Measurements from ENCODE around the gene GIPC1. TPM values are rescaled to one million over a fixed set of nuclear protein-coding genes. Genes with fewer than 3 reads are reported as not detected.

GIPC1 gene
- total and polyA plus RNA-seq, 9 donors = 45.0 to 52.5 (median 48.3) TPM

DNA sequence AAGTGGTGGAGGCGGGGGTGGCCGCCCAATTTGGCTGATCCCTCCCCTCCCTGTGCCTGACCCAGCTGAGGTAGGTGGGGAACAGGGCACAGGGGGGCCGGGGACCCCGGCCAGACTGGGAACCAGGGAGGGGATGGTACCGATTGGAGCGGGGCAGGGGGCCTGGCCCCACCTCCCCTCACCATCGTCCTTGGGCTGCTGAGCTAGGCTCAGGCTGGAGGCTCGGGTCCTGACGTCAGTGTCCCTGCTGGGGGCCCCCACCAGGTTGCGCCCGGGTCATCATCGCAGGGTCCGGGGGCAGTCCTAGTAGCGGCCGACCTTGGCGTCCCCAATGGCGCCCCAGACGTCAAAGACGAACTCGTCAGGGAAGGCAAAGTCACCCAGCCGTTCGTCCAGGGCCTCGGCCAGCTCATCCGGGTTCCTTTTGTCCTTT lies 17.8 kb downstream of the GIPC1 start:
- Histone ChIP-seq H3K27me3 (ENCODE audit: control insufficient read depth, insufficient read depth, low read length) (peaks cover 30% of the 10 kb centered on the region), H3K4me1 (ENCODE audit: control insufficient read depth, insufficient read depth, low read length) (peaks cover 32% of the 10 kb centered on the region), H3K4me3 (ENCODE audit: low read length) (no peak overlapping the region), H3K36me3 (ENCODE audit: control insufficient read depth, insufficient read depth, low read length) (peaks cover 49% of the 10 kb centered on the region), H3K9me3 (replicated peaks; ENCODE audit: control insufficient read depth, low read depth, low read length) (no peaks in the 10 kb centered on the region), H3K27ac (ENCODE audit: low read length) (no peak overlapping the region)
- WGBS (ENCODE audit: insufficient coverage) = 67% methylated on average over 14 of the region's 24 CpGs
- no peak for DNase-seq

DNA sequence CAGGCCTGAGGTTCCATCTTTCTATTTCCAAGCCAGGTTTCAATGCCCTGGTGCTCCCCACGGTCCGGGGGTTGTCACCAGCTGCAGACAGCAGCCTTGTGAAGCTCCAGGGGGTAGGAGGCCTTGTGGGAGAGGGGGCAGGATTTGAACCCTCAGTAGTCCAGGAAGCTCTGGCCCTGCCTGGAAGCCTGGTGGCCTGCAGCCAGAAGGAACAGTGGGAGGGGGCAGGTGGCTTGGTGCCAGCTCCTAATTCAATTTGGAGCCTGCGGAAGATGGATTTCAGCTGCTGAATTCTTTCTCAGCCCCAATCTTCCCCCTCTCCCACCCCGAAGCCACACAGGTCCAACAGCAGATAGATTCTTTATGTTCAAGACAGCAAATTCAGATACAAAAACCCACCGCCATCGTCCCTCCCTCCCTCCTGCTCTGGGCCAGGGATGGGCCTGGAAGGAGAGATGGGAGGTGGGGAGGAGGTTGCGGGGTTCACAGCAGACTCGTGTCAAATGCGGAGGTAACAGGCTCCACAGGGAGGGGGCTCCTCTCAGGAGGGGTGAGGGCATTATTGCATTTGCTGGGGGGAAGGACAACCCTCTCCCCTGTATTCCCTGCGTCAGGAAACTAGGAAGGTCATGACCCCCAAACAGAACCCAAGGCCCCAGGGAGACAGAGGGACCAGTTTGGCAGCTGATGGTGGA lies 18.4 kb downstream of the GIPC1 start:
- Histone ChIP-seq H3K4me1 (ENCODE audit: control insufficient read depth, insufficient read depth, low read length) (peaks cover 36% of the 10 kb centered on the region), H3K9me3 (replicated peaks; ENCODE audit: control insufficient read depth, low read depth, low read length) (no peaks in the 10 kb centered on the region), H3K27ac (ENCODE audit: low read length) (no peak overlapping the region), H3K4me3 (ENCODE audit: low read length) (no peak overlapping the region), H3K36me3 (ENCODE audit: control insufficient read depth, insufficient read depth, low read length) (peaks cover 45% of the 10 kb centered on the region), H3K27me3 (ENCODE audit: control insufficient read depth, insufficient read depth, low read length) (peaks cover 36% of the 10 kb centered on the region)
- DNase-seq = peak; percentile 57
- 6% methylated on average over 2 of the region's 10 CpGs for WGBS (ENCODE audit: insufficient coverage)

DNA sequence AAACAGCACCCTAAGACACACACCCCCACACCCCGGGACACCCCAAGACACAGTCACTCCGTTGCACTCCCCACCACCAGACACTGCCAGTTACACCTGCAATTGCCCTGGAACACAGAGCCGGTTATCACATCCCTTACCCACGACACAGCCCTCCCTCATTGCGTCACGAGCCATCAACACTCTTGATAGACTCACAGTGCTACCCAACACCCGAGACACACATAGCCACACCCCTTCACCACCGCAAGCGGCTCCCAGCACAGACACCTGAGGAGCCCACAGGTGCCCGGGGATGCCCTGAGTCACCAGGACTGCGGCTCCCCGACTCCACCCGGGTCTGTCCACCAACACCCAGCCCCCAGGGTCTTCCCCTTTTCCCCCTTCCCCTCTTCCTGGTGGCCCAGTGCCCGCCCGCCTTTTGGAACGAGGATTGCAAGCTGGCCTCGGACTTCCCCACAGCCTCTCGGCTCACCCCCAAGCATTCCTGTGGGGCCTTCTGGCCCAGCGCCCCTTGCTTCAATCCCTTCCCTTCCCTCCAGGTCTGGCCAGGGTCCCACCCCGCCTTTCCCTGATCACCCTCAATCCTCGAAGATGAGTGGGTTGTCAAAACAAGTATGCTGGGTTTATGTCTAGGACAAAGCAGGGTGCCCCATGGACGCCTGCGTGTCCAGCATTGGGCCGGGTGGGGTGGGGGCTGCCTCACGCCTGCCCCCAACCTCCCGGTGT lies 19.1 kb downstream of the GIPC1 start:
- Histone ChIP-seq H3K4me3 (ENCODE audit: low read length) (no peak overlapping the region), H3K27me3 (ENCODE audit: control insufficient read depth, insufficient read depth, low read length) (peaks cover 43% of the 10 kb centered on the region), H3K27ac (ENCODE audit: low read length) (no peak overlapping the region), H3K4me1 (ENCODE audit: control insufficient read depth, insufficient read depth, low read length) (peaks cover 42% of the 10 kb centered on the region), H3K9me3 (replicated peaks; ENCODE audit: control insufficient read depth, low read depth, low read length) (no peaks in the 10 kb centered on the region), H3K36me3 (ENCODE audit: control insufficient read depth, insufficient read depth, low read length) (peaks cover 37% of the 10 kb centered on the region)
- peak; percentile 37 for DNase-seq
- 37% methylated on average over 20 of the region's 26 CpGs for WGBS (ENCODE audit: insufficient coverage)

DNA sequence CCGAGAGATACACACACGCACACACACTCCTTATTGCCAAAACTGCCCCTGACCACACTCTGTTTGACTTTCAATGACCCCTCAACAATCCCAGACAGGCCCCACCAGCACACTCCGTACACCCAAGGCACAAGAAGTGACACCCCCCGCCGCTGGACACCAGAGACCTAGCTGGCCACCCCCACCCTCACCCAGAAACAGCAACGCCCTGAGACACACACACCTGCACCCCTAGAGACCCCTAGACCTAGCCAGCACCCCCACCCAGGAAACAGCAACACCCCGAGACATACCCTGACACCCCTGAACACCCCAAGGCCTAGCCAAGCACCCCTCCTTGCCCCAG lies 19.6 kb downstream of the GIPC1 start:
- H3K4me1 ChIP-seq (ENCODE audit: control insufficient read depth, insufficient read depth, low read length) = peaks cover 42% of the 10 kb centered on the region
- 73% methylated on average over 6 of the region's 7 CpGs for WGBS (ENCODE audit: insufficient coverage)

DNA sequence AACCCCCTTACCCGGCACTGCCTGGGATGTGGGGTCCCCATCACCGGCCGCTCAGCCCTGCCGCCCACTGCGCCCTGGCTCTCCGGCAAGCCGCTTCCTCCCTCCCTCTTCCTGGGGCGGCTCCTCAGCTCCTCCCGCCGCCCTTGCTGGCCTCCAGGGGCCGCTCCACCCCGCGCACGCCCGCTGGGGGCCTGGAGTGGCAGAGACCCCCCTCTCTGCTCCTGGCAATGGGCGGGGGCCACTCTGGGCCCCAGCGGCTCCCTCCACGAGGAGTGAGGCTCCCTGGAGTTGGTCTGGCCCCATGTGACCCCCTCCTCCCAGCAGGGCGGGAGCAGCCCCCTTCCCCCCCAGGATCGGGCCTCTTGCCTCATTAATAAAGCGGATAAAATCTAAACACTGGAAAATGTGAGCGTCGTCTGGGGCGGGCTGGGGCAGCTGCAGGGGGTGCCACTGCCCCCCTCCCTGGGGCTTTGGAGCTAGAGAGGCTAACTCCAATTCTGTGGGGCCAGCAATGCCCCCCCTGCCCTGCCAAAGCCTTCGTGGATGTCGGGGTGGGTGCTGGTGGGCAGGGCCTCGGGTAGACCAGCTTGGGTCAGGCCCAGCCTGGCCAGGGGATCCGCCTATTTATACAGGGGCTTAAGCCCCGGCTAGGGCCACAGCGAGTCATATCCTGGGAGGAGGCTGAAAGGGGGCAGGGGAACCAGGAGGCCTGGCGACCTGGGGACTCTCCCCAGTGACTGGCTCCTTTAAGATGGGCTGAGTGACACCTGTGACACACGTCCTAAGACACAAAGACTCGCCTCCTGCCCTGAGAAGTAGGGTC lies 20.5 kb downstream of the GIPC1 start, which contains the start of gene PTGER1:
Gene PTGER1, minus strand, starts transcription at position 104 of the 823 bp plus-strand sequence. CDS start 1,034 bp downstream, outside the sequence.
- Histone ChIP-seq H3K27me3 (ENCODE audit: control insufficient read depth, insufficient read depth, low read length) (peaks cover 43% of the 10 kb centered on the region), H3K4me3 (ENCODE audit: low read length) (no peak within 1 kb of the TSS), H3K9me3 (replicated peaks; ENCODE audit: control insufficient read depth, low read depth, low read length) (no peaks in the 10 kb centered on the region), H3K36me3 (ENCODE audit: control insufficient read depth, insufficient read depth, low read length) (peaks cover 41% of the 10 kb centered on the region), H3K27ac (ENCODE audit: low read length) (no peak within 1 kb of the TSS), H3K4me1 (ENCODE audit: control insufficient read depth, insufficient read depth, low read length) (peaks cover 42% of the 10 kb centered on the region)
- peak; percentile 26 for DNase-seq
- 9% methylated on average over 26 of the region's 33 CpGs for WGBS (ENCODE audit: insufficient coverage)

More for the DNA sequence above, 19.6 kb downstream of the GIPC1 start:
- Histone ChIP-seq H3K27me3 (ENCODE audit: control insufficient read depth, insufficient read depth, low read length) (peaks cover 43% of the 10 kb centered on the region), H3K27ac (ENCODE audit: low read length) (no peak overlapping the region), H3K9me3 (replicated peaks; ENCODE audit: control insufficient read depth, low read depth, low read length) (no peaks in the 10 kb centered on the region), H3K36me3 (ENCODE audit: control insufficient read depth, insufficient read depth, low read length) (peaks cover 40% of the 10 kb centered on the region), H3K4me3 (ENCODE audit: low read length) (no peak overlapping the region)
- DNase-seq = no peak

DNA sequence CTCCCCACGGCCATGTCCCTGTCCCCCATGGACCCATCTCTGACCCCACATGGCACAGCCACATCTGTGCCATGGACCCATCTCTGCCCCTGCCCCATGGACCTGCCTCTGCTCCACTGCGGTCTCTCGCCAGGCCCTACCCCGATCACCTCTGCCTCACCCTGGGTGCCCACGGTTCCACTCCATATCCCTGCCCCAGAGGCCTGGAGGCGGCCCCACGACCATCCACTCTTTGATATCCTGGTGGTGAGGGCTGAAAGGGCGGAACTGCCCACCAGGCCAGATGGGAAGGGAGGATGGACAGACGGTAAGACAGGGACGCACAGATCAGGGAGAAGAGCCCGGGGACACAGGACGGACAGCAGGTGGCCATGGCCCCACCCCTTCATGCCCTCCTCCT lies 21.1 kb downstream of the GIPC1 start:
- 51% methylated on average over 2 of the region's 12 CpGs for WGBS (ENCODE audit: insufficient coverage)
- Histone ChIP-seq H3K27ac (ENCODE audit: low read length) (no peak overlapping the region), H3K27me3 (ENCODE audit: control insufficient read depth, insufficient read depth, low read length) (peaks cover 43% of the 10 kb centered on the region), H3K9me3 (replicated peaks; ENCODE audit: control insufficient read depth, low read depth, low read length) (no peaks in the 10 kb centered on the region), H3K4me1 (ENCODE audit: control insufficient read depth, insufficient read depth, low read length) (peaks cover 41% of the 10 kb centered on the region), H3K4me3 (ENCODE audit: low read length) (no peak overlapping the region), H3K36me3 (ENCODE audit: control insufficient read depth, insufficient read depth, low read length) (peaks cover 41% of the 10 kb centered on the region)
- no peak for DNase-seq

DNA sequence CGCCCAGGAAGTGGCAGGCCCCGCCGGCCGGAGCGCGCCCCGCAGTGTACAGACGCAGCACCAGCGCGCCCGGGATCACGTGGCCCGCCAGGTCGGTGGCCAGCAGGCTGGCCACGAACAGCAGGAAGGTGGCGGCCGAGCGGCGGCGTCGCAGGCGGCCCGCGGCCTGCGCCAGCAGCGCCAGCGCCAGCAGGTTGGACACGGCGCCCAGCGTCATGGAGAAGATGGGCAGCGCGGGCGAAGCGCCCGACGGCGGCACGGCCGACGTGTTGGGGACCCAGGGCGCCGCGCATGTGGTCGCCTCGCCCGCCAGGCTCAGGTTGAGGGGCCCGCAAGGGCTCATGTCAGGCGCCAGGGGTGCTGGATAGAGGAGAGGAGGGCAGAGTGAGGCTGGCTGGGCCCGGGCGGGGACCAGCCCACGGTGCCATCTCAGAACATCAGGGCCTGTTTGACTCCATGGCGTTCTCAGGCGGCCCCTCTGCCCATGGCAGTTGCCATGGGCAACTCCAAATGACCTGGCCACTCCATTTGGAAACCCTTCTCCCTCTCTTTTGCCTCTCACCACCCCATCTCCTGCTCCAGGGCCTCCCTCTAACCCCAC lies 21.8 kb downstream of the GIPC1 start:
- no peaks in the 10 kb centered on the region for H3K9me3 ChIP-seq (replicated peaks; ENCODE audit: control insufficient read depth, low read depth, low read length)
- no peak overlapping the region for H3K27ac ChIP-seq (ENCODE audit: low read length)
- peaks cover 43% of the 10 kb centered on the region for H3K27me3 ChIP-seq (ENCODE audit: control insufficient read depth, insufficient read depth, low read length)
- peaks cover 41% of the 10 kb centered on the region for H3K36me3 ChIP-seq (ENCODE audit: control insufficient read depth, insufficient read depth, low read length)
- peaks cover 37% of the 10 kb centered on the region for H3K4me1 ChIP-seq (ENCODE audit: control insufficient read depth, insufficient read depth, low read length)
- WGBS (ENCODE audit: insufficient coverage) = 14% methylated on average over 52 of the region's 53 CpGs
- H3K4me3 ChIP-seq (ENCODE audit: low read length) = no peak overlapping the region
- peak; percentile 23 for DNase-seq

DNA sequence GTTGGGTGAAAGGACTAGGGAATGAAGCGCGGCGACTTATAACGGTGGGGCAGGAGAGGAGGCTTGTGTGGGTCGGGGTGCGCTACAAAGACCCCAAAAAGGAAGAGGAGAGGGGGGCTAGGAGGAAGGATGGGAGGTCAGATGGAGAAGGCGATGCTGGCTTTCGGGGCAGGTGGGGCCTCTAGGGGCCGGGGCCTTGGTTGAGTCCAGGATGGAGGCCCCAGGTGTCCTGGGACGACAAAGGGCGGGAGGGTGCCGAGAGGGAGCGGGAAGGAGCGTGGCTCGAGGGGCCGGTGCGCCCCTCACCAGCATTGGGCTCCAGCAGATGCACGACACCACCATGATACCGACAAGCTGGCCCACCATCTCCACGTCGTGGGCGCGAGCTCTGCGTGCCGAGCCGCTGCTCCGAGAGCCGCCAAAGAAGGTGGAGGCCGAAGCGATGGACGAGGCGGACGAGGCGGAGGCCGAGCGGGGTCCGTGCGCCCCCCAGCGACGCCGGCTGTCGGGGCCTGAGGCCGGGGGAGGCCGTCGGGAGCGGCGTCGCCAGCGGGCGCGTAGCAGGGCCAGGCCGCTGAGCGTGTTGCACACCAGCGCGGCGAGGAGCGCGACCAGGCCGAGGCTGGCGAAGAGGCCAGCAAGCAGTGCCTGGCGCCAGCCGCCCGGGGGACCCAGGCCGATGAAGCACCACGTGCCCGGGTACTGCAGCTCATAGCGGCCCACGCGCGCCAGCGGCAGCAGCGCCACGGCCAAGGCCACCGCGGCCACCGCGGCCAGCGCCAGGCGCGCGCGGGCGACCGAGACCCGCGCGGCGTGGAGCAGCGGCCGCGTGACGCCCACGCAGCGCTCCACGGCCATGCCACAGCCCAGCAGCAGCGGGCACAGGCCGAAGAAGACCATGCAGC lies 22.6 kb downstream of the GIPC1 start:
- peak; percentile 50 for DNase-seq
- H3K4me1 ChIP-seq (ENCODE audit: control insufficient read depth, insufficient read depth, low read length) = peaks cover 37% of the 10 kb centered on the region
- no peak overlapping the region for H3K27ac ChIP-seq (ENCODE audit: low read length)
- H3K36me3 ChIP-seq (ENCODE audit: control insufficient read depth, insufficient read depth, low read length) = peaks cover 43% of the 10 kb centered on the region
- no peaks in the 10 kb centered on the region for H3K9me3 ChIP-seq (replicated peaks; ENCODE audit: control insufficient read depth, low read depth, low read length)
- peaks cover 43% of the 10 kb centered on the region for H3K27me3 ChIP-seq (ENCODE audit: control insufficient read depth, insufficient read depth, low read length)
- no peak overlapping the region for H3K4me3 ChIP-seq (ENCODE audit: low read length)
- 4% methylated on average over 96 of the region's 97 CpGs for WGBS (ENCODE audit: insufficient coverage)
